Left cardiac atrium (tissue), 4 donors: Measurements from ENCODE around the gene REPS1. TPM values are rescaled to one million over a fixed set of nuclear protein-coding genes. Genes with fewer than 3 reads are reported as not detected.
"Not testable (repeated sequence)": the region's sequence is repeated elsewhere in the genome, so short reads cannot be mapped to it uniquely, and the experiment has no call there.

ENCODE experiments used
- ATAC-seq, 2 donors: fragments of 200-7000 bp; cut with Tn5 transposase; one replicate each; pipeline ENCODE4 v1.9.1; 2020; ENCODE audit warnings: mild to moderate bottlenecking in 2 of 2, moderate library complexity in 2 of 2
- DNase-seq: peaks from one replicate; pipeline ENCODE4 v3.0.0-alpha.2; 2020
- intact Hi-C, 2 donors: fragments of 100-400 bp; cut with DNase I; formaldehyde crosslinking; loops; one replicate each; pipeline versions ENCODE4 v1.14.1 to v1.15.1; 2022 to 2023
- total RNA-seq, 2 donors: library from RNA; stranded (reverse); fragmentation: NEBNext Ultra II Directional; extraction: Animal tissue kit (Norgen Biotek cat#: 25700); gene quantifications; one replicate each; pipeline ENCODE4 v1.2.1, GENCODE V29; 2021
- donor health status: DM: no; HTN: yes; CAD: no.
- donor health status: DM: no; HTN: yes; CAD: no; lungs with severe emphysema.
- donor health status: DM: yes; HTN: yes; CAD: no.
- donor health status: Dilated cardiomyopathy.

REPS1 gene
- total RNA-seq, 2 donors from 2014 or later: 29.0 to 36.3 TPM

- no peak for ATAC-seq
- intact Hi-C loops: no loop called here
- DNase-seq: no peak
Observed at GRCh38 chr6:138953451-138953850, 34.6 kb downstream of the REPS1 start.

- ATAC-seq: peak in 1 of 2 donors; percentile 23
- intact Hi-C loops: no loop called here
- no peak for DNase-seq
Observed at GRCh38 chr6:138948546-138949179, 39.4 kb downstream of the REPS1 start.

DNA sequence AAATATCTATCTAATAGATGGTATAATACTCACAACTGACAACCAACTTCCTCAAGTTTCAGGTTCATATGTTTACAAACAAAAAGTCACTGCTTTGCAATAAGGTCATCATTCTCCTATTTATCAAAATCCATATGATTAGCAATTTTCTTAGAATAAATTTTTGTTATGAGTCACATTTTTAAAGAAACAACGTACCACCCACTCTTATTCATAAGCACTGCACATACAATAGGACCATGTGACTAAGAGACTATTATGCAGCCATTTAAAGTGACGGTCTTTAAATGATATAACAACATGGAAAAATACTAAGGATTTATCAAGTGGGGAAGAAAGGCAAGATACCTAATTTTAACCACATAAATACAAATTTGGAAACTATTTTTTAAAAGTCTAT lies 40.0 kb downstream of the REPS1 start:
- DNase-seq (no peak), ATAC-seq (no peak)
- intact Hi-C loops: no loop called here

- intact Hi-C loops: no loop called here
- DNase-seq (no peak), ATAC-seq (no peak)
Observed at GRCh38 chr6:138945354-138945753, 42.7 kb downstream of the REPS1 start.

DNA sequence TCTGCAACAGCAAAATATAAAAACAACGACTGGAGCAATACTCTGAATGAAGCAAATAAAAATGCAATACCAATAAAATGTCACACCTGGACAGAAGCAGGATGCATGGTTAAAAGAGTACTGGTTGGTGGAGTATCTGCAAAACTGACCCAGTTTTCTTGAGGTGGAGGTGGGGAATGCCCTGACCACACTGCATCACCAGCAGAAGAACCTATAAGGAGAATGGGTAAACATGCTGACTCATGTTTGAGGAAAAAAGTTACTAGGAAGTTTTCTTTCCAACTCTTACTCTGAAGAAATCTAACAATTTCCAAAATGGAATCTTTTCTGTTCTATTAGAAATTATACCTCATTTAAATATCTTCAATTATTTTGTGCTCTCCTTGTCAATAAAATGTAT lies 43.6 kb downstream of the REPS1 start:
- DNase-seq (no peak), ATAC-seq (no peak)
- intact Hi-C loops: no loop called here

DNA sequence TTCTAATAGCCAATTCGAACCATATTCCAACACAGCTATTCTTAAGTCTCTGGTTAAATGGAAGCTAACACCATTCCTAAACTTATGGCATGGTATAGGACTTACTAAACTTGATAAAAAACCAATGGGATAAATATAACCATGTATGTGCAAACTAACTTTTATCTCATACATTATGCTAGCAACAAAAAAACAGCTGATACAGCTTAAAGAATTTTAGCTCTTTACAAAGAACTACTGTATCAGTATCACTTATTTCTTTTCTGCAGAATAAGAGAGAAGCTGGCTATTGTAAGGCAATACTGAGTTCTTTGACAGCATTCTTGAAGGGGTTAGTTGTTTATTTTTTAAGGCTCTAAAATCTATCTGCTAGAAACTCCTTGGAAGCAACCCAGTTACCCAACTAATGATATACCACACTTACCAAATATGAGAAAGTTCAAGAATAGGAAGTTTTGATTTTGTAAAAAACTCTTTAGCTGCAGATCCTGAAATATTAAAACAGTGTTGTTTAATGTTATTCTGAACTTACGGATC lies 44.9 kb downstream of the REPS1 start:
- ATAC-seq: no peak
- intact Hi-C loops: no loop called here
- no peak for DNase-seq

GRCh38 chr6:138936873-138937272 lies 51.2 kb downstream of the REPS1 start:
- ATAC-seq, DNase-seq, intact Hi-C loops: not testable (repeated sequence)

GRCh38 chr6:138931660-138932059 lies 56.4 kb downstream of the REPS1 start:
- DNase-seq (no peak), ATAC-seq (no peak)
- intact Hi-C loops: no loop called here

- intact Hi-C loops: no loop called here
- DNase-seq (no peak), ATAC-seq (no peak)
Observed at GRCh38 chr6:138926579-138926978, 61.5 kb downstream of the REPS1 start.

GRCh38 chr6:138925806-138926205 lies 62.2 kb downstream of the REPS1 start:
- no peak for ATAC-seq
- no peak for DNase-seq
- intact Hi-C loops: no loop called here

DNA sequence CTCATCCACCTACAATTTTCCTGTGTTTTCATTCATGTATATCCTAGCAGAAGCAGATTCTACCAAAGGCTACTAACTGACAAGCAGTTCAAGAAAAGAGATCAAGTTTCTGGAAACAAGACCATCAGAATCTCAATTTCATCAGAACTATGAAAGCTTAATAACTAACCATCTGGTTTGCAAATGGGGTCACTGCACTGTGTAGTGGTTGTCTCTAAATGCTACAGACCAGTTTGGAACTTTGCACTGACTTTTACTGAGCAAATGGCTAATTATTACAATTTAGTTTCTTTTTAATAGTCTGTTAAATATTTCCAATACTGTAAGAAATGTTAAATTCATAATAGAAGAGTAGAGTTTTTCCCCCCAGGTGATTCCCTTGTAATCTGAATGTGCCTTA lies 64.5 kb downstream of the REPS1 start:
- DNase-seq: no peak
- intact Hi-C loops: no loop called here
- ATAC-seq: no peak

- intact Hi-C loops: no loop called here
- DNase-seq: no peak
- ATAC-seq: no peak
Observed at GRCh38 chr6:138920906-138921305, 67.1 kb downstream of the REPS1 start.

DNA sequence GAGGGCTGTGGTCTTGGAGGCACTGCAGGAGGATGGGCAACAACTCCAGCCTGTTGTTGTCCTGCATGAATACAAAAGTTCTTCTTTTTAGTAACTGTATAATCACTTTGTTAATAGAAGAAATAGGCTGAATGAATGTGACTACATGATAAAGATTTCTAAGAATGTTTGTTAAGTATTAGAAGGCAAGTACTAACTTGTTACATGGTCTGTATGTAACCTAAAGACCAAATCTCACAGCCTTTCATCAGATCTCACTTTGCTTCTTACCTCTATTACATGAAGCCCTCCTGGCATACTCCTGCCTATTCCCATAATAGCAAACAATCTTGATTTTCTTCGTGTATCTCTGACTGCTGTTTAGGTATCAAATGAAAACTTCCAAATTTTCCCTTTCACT lies 73.4 kb downstream of the REPS1 start:
- ATAC-seq (no peak), DNase-seq (no peak)
- intact Hi-C loops: no loop called here

GRCh38 chr6:138912308-138912707 lies 75.7 kb downstream of the REPS1 start:
- DNase-seq (no peak), ATAC-seq (no peak)
- intact Hi-C loops: no loop called here

GRCh38 chr6:138909975-138910374 lies 78.1 kb downstream of the REPS1 start:
- DNase-seq: no peak
- ATAC-seq: peak in 1 of 2 donors; percentile 72
- intact Hi-C loops: no loop called here

DNA sequence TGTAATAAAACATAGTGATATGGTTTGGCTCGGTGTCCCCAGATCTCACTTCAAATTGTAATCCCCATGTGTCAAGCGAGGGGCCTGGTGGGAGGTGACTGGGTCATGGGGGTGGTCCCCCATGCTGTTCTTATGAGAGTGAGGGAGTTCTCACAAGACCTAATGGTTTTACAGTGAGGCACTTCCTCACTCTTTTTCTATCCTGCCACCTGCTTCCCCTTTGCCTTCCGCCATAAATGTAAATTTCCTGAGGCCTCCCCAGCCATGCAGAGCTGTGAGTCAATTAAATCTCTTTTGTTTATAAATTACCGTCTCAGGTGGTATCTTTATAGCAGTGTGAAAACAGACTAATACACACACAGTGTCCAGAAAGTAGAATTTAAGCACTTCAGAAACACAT lies 78.5 kb downstream of the REPS1 start:
- ATAC-seq (no peak), DNase-seq (no peak)
- intact Hi-C loops: no loop called here

GRCh38 chr6:138907167-138907566 lies 80.9 kb downstream of the REPS1 start:
- ATAC-seq: no peak
- intact Hi-C loops: no loop called here
- no peak for DNase-seq

DNA sequence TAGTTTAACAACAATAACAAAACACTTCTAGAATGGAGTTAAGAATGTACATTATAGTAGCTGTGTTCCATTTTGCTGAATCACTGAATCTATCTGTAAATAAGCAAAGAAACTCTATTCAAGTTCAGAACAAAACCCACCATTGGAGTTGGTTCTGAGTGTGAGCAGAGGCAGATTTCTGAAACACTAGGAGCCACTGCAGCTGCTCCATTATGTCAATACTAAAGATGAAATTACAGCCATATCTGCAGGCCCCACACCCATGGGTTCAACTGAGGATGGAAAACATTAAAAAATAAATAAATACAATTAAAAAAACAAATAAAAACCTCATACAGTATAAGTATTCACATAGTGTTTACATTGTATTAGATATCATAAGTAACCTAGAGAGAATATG lies 91.0 kb downstream of the REPS1 start:
- ATAC-seq (no peak), DNase-seq (no peak)
- intact Hi-C loops: no loop called here

DNA sequence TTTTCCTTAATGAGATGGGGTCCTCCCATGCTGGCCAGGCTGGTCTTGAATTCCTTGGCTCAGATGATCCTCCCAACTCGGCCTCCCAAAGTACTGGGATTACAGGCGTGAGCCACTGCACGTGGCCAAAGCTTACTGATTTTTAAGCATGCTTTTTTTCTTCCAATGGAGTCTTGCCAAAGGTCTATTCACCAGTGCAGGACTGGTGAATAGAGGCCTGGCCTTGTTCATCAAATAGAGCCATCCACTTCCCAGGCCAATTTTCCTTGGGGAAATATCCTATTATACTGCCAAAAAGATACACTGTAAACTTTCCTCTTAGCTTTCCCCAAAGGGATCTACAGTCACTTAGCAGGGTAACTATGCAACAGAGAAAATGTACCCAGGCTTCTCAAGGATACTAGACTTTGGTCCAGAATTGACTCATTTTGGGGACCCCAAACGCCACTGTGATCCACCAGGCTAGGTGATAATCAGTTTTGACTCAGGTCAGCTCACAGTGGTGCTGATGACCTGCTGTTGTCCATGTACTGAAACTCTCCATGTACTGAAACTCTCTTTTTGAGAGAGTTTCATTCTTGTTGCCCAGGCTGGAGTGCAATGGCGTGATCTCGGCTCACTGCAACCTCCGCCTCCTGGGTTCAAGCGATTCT lies 91.8 kb downstream of the REPS1 start:
- intact Hi-C loops: no loop called here
- ATAC-seq: peak in 1 of 2 donors; percentile 19
- DNase-seq: no peak

DNA sequence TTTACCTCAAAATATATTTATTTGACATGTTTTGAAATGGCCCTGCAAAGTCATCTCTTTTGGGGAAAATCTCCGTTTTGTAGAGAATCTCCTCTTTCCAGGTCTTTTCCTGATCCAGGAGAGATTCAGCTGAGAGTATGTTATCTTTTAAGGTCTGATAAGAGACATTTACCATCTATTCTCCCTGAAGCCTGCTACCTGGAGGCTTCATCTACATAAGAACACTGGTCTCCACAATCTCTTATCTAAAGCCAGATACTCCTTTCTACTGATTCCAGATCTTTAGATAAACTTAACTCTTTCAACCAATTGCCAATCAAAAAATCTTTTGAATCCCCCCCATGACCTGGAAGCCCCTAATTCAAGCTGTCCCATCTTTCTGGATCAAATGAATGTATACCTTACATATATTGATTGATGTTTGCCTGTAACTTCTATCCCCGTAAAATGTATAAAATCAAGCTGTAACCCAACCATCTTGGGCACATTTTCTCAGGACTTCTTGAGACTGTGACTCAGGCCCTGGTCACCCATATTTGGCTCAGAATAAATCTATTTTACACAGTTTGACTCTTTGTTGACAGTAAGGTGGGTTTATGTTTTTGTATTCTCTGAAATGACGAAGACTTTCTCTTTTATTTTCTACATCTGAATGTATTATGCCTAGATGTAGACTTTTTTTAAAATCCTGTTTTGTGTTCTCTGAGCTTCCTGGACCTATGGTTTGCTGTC lies 96.6 kb downstream of the REPS1 start:
- no peak for ATAC-seq
- intact Hi-C loops: no loop called here
- DNase-seq: no peak
